Duodenal mucosa (tissue), 2 donors: ENCODE measurements around the gene NID1.

ENCODE experiments used
- H3K27ac ChIP-seq: one replicate; pipeline ENCODE4 v1.7.0; 2013; ENCODE audit warnings: low read depth, low read length
- H3K27me3 ChIP-seq, 2 donors: one replicate each; pipeline ENCODE4 v1.7.0; 2013; ENCODE audit warnings: low read length in 2 of 2, control low read depth in 1 of 2; ENCODE audit not compliant: insufficient read depth in 2 of 2, control insufficient read depth in 1 of 2
- H3K36me3 ChIP-seq, 2 donors: one replicate each; pipeline ENCODE4 v1.7.0; 2013; ENCODE audit warnings: low read length in 2 of 2, control low read depth in 1 of 2; ENCODE audit not compliant: insufficient read depth in 2 of 2, control insufficient read depth in 1 of 2
- H3K4me1 ChIP-seq, 2 donors: one replicate each; pipeline ENCODE4 v1.7.0; 2013; ENCODE audit warnings: low read length in 2 of 2, control low read depth in 1 of 2; ENCODE audit not compliant: insufficient read depth in 2 of 2, control insufficient read depth in 1 of 2
- H3K4me3 ChIP-seq, 2 donors: one replicate each; pipeline ENCODE4 v1.7.0; 2013; ENCODE audit warnings: low read length in 2 of 2, low read depth in 1 of 2
- H3K9ac ChIP-seq, 2 donors: one replicate each; pipeline ENCODE4 v1.7.0; 2013; ENCODE audit warnings: low read length in 2 of 2, low read depth in 1 of 2
- H3K9me3 ChIP-seq, 2 donors: one replicate each; pipeline ENCODE4 v1.7.0; 2013; ENCODE audit warnings: low read length in 2 of 2, control low read depth in 1 of 2; ENCODE audit not compliant: control insufficient read depth in 1 of 2

NID1 gene

DNA sequence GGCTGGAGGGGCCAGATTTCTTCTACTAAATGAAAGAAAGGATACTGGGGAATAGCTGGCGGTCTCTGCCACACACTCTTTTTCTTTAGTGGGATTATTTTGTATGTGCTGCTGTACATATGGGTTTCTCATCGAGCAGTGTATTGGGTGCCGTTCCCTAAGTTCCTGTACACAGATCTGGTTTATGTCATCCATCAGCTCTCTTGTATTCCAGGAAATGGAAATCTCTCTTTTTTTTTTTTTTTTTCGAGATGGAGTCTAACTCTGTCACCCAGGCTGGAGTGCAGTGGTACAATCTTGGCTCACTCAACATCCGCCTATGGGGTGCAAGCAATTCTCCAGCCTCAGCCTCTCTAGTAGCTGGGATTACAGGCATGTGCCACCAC, 27.0 kb upstream of the NID1 start:
- peaks cover 0 to under 1% of the 10 kb centered on the region in 2 donors for H3K9me3 ChIP-seq
- H3K36me3 ChIP-seq = no peaks in the 10 kb centered on the region
- no peak overlapping the region for H3K27ac ChIP-seq
- H3K4me3 ChIP-seq = no peak overlapping the region
- no peaks in the 10 kb centered on the region for H3K27me3 ChIP-seq
- no peak overlapping the region for H3K9ac ChIP-seq
- H3K4me1 ChIP-seq = no peaks in the 10 kb centered on the region

DNA sequence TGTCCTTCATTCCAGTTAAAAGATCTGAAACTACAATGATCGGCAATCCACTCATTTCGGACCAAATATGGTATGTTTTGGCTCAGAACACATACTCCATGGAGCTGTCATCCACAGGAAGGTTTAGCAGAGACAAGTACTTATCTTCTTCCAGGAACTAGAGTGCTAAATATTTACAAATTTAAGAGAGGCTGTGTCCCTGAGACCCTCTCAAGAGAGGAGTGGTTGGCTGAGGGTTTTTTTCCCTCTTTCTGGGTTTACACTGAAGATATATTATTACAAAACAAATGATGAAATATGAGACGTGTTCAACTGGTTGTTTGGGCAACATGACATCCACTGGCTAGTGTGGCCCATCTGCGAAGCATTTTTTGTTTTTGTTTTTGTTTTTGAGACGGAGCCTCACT, 25.9 kb upstream of the NID1 start:
- H3K27ac ChIP-seq = no peak overlapping the region
- no peaks in the 10 kb centered on the region for H3K27me3 ChIP-seq
- H3K9ac ChIP-seq = no peak overlapping the region
- no peaks in the 10 kb centered on the region for H3K9me3 ChIP-seq
- no peaks in the 10 kb centered on the region for H3K4me1 ChIP-seq
- no peak overlapping the region for H3K4me3 ChIP-seq
- no peaks in the 10 kb centered on the region for H3K36me3 ChIP-seq

DNA sequence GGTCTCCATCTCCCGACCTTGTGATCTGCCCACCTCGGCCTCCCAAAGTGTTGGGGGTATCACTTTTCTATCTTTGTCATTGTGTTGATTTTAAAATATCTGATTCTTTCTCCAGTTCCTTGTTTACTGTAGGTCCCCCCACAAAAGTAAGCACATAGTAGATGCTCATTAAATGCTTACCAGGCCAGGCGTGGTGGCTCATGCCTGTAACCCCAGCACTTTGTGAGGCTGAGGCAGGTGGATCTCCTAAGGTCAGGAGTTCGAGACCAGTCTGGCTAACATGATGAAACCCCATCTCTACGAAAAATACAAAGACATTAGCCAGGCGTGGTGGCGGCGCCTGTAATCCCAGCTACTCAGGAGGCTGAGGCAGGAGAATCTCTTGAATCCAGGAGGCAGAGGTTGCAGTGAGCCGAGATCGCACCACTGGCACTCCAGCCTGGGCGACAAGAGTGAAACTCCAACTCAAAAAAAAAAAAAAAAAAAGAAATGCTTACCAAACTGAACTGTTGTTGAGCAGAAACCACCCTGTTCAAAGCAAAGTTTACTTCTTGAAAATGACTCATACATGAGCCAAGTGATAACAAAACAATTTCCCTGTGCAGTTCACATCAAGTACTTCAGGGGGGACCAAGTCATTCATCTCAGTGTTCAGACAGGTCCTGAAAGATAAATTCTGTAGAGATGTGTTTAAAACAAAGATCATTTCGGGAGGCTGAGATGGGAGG, 24.3 kb upstream of the NID1 start:
- H3K9ac ChIP-seq = no peak overlapping the region
- H3K36me3 ChIP-seq = no peaks in the 10 kb centered on the region
- H3K27me3 ChIP-seq = no peaks in the 10 kb centered on the region
- H3K4me1 ChIP-seq = no peaks in the 10 kb centered on the region
- H3K27ac ChIP-seq = no peak overlapping the region
- H3K9me3 ChIP-seq = no peaks in the 10 kb centered on the region
- no peak overlapping the region for H3K4me3 ChIP-seq

DNA sequence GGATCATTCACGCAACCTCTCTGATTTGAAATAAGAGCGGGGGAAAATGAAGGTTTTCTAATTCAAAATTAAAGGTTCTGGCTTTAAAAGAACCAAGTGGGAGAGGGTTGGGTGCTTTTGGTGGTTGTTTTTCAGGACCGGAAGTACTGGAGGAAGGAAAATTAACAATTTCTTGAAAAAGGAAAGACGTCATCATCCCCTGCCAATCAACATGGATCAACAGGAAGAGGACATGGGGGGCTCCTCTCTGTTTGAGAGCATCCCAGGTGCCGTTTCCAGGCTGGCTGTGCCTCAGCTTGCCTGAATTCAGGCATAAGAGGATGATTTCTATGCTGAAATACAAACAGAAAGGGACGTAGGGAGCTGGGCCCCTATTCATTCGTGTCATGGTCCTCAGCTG, 21.6 kb upstream of the NID1 start:
- no peaks in the 10 kb centered on the region for H3K9me3 ChIP-seq
- peaks cover 3 to 9% of the 10 kb centered on the region in 2 donors for H3K4me1 ChIP-seq
- no peaks in the 10 kb centered on the region for H3K36me3 ChIP-seq
- no peak overlapping the region for H3K4me3 ChIP-seq
- H3K9ac ChIP-seq = no peak overlapping the region
- no peaks in the 10 kb centered on the region for H3K27me3 ChIP-seq
- no peak overlapping the region for H3K27ac ChIP-seq

DNA sequence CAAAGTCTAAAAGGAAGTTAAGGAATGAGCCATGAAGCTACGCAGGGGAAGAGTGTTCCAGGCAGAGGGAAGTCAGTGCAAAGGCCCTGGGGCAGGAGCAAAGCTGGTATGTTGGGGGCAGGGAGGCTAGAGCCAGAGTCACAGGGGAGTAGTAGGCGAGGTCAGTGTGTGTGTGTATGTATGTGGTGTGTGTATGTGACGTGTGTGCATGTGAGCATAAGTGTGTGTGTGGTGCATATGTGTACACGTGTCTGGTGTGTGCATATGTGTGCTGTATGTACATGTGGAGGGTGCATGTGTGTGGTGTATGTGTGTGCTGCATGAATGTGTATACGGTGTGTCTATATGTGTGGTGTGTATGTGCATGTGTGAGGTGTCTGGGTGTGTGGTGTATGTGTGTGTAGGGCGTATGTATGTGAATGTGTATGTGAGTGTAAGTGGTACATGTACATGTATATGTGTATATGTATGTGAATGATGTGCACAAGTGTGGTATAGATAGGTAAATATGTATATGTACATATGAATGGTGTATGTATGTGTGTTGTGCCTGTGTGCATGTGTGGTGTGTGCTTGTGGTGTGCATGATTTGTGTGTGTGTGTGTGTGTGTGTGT, 20.8 kb upstream of the NID1 start:
- no peak overlapping the region for H3K4me3 ChIP-seq
- peaks cover 3 to 9% of the 10 kb centered on the region in 2 donors for H3K4me1 ChIP-seq
- H3K36me3 ChIP-seq = no peaks in the 10 kb centered on the region
- H3K9me3 ChIP-seq = no peaks in the 10 kb centered on the region
- no peaks in the 10 kb centered on the region for H3K27me3 ChIP-seq
- H3K27ac ChIP-seq = no peak overlapping the region
- no peak overlapping the region for H3K9ac ChIP-seq

DNA sequence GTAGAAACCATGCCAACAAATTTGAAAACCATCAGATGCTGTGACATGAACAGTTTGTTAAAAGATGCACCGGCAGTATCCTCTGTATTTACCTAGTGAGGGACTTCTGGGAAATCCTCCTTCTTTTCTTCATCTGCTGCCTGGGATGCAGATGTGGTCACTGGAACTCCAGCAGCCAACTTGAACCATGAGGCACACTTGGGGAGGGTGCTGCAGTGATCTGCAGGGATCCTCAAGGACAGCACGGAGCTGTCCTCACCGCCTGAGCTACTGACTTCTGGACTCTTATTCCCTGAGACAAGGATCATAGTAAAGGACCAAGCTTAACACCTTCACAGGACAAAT, 19.5 kb upstream of the NID1 start:
- H3K4me3 ChIP-seq = peak overlapping the region in 1 of 2 donors; percentile 23
- peaks cover 3 to 9% of the 10 kb centered on the region in 2 donors for H3K4me1 ChIP-seq
- no peaks in the 10 kb centered on the region for H3K36me3 ChIP-seq
- H3K27me3 ChIP-seq = no peaks in the 10 kb centered on the region
- no peak overlapping the region for H3K27ac ChIP-seq
- no peak overlapping the region for H3K9ac ChIP-seq
- H3K9me3 ChIP-seq = no peaks in the 10 kb centered on the region

DNA sequence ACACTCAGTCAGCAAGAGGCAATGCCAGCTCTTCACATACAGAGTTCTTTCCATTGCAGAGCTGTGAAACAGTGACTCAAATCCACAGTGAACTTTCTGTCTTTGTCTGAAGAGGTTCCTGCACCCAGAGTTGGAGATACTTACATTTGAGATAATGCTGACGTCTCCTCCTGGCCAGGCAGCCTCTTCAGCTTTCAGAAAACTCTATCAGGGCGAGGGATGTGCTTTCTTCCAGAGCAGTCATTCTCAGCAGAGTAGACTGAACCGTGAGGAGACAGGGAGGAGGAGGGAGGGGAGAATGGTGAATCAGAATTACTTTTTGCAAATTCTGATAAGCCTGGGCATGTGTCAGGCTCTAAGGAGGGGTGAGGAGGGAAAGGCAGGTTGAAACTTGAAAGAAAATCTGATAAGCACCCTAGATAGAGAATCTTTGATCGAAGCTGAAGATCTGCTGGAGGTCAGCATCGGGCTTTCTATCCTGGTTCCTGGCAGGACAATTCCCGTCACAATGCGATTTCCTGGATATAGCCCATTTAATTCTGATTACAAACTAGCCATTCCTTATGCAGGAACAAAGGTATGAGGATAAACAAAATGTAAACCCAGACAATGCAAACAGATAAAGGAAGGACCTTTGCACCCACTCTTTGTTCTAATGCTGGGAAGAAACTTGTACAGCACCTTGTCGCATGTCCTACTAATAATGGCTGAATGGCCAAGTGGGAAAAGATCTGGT, 18.9 kb upstream of the NID1 start:
- no peaks in the 10 kb centered on the region for H3K9me3 ChIP-seq
- H3K27ac ChIP-seq = no peak overlapping the region
- no peaks in the 10 kb centered on the region for H3K27me3 ChIP-seq
- peaks cover 3 to 9% of the 10 kb centered on the region in 2 donors for H3K4me1 ChIP-seq
- H3K36me3 ChIP-seq = no peaks in the 10 kb centered on the region
- peak overlapping the region in 1 of 2 donors; percentile 23 for H3K4me3 ChIP-seq
- no peak overlapping the region for H3K9ac ChIP-seq

DNA sequence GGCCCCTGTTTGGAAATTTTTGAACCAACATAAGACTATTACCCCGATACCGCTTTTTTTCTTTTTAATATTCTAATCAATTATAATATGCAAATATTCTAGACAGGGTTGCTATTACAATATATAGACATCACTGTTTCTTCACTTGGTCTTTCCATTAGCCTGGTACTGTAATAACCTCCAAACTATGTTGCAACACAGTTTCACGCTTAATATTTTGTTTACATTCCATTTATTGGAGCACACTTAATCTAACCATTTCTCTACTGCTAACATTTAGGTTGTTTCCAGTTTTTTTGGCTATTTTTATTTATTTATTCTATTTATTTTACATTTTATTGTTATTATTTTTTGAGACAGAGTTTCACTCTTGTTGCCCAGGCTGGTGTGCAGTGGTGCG, 17.6 kb upstream of the NID1 start:
- Histone ChIP-seq H3K4me3 (no peak overlapping the region), H3K4me1 (peaks cover 3 to 9% of the 10 kb centered on the region in 2 donors), H3K9me3 (no peaks in the 10 kb centered on the region), H3K27ac (no peak overlapping the region), H3K27me3 (no peaks in the 10 kb centered on the region), H3K9ac (no peak overlapping the region), H3K36me3 (no peaks in the 10 kb centered on the region)

DNA sequence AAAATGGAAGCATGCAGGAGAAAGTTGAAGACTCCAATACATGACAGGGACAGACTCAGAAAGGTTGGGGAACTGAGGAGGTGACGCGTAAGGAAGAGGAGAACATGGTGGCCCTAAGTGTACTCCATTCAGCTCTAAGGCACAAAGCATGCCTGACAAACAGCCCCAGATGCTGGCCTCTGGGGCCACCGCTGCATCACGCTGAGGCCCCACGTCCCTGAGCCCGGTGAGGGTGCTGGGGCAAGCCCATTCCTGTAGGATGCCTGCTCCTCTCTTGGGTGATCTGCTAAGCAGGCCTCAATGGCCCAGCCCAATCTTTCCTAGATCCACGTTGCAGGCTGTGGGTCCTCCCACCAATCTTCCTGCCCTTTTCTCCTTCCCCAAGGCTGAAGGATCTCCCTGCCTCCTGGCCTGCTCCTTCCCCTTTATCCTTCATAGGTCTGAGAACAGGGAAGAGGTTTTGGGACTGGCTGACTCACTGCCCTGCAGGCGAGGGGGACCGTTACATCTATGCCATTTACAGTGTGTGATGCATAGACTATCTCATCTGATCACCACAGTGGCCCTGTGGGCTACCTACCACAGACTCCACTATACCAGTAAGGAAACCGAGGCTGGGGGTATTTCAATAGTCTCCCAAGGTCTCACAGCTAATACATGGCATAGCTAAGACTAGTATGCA, 16.8 kb upstream of the NID1 start:
- no peak overlapping the region for H3K27ac ChIP-seq

DNA sequence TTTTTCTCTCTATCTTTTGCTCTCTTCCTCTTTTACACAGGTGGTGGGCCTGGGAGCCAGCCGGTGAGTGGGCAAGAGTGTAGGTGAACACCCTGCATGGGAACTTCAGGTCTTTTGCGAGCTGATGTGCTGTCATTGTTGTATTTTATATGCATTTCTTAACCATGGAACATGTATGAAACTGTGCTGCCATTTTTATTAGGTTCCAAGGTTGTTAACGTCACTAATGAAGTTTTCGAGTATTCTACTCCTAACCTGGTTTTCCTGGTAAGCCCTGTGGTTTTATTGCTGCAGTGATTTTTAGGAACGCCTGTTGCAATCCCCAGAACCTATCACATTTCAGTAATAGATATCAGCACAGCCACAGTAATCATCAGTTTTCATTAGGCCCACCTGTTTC, 14.8 kb upstream of the NID1 start:
- Histone ChIP-seq H3K27me3 (no peaks in the 10 kb centered on the region), H3K36me3 (no peaks in the 10 kb centered on the region), H3K4me1 (peaks cover 3 to 9% of the 10 kb centered on the region in 2 donors), H3K4me3 (no peak overlapping the region), H3K9ac (no peak overlapping the region), H3K9me3 (no peaks in the 10 kb centered on the region), H3K27ac (no peak overlapping the region)

More for the DNA sequence above, 16.8 kb upstream of the NID1 start:
- no peak overlapping the region for H3K4me3 ChIP-seq
- no peaks in the 10 kb centered on the region for H3K9me3 ChIP-seq
- no peaks in the 10 kb centered on the region for H3K27me3 ChIP-seq
- H3K4me1 ChIP-seq = peaks cover 3 to 9% of the 10 kb centered on the region in 2 donors
- H3K36me3 ChIP-seq = no peaks in the 10 kb centered on the region
- no peak overlapping the region for H3K9ac ChIP-seq
